ENCODE measurements around the gene SREK1IP1. TPM values are rescaled to one million over a fixed set of nuclear protein-coding genes. Genes with fewer than 3 reads are reported as not detected.

The SREK1IP1 gene
- total RNA-seq, 2 experiments from 2014 or later: 21.8 to 25.8 TPM

GRCh38 chr5:64788156-64788555 lies 19.7 kb upstream of the SREK1IP1 start:
- DNase-seq: no peak

GRCh38 chr5:64786372-64786771 lies 17.9 kb upstream of the SREK1IP1 start:
- no peaks in the 10 kb centered on the region for H3K9me3 Mint-ChIP-seq
- no peaks in the 10 kb centered on the region for H3K27me3 Mint-ChIP-seq
- no peak overlapping the region for H3K27ac Mint-ChIP-seq
- DNase-seq: no peak
- ChIA-PET POLR2A (no interaction called here), CTCF (no interaction called here)
- peaks cover 9% of the 10 kb centered on the region for H3K4me1 Mint-ChIP-seq
- peaks cover 12% of the 10 kb centered on the region for H3K36me3 Mint-ChIP-seq (ENCODE audit: low read depth)
- no peak overlapping the region for H3K4me3 Mint-ChIP-seq

More at GRCh38 chr5:64788156-64788555, 19.7 kb upstream of the SREK1IP1 start:
- POLR2A ChIA-PET: no interaction called here
- no peaks in the 10 kb centered on the region for H3K27me3 Mint-ChIP-seq
- H3K9me3 Mint-ChIP-seq: no peaks in the 10 kb centered on the region
- peaks cover 12% of the 10 kb centered on the region for H3K36me3 Mint-ChIP-seq (ENCODE audit: low read depth)
- H3K27ac Mint-ChIP-seq: no peak overlapping the region
- no peak overlapping the region for H3K4me3 Mint-ChIP-seq
- CTCF ChIA-PET: interaction anchor here (0.7 kb wide), 1 partner anchor 22 kb away, joined by 3 read pairs; no protein-coding TSS in a partner anchor
- H3K4me1 Mint-ChIP-seq: peaks cover 9% of the 10 kb centered on the region

GRCh38 chr5:64784451-64785025 lies 16.0 kb upstream of the SREK1IP1 start:
- Mint-ChIP-seq H3K4me1 (peaks cover 5% of the 10 kb centered on the region), H3K27ac (no peak overlapping the region)

GRCh38 chr5:64775291-64775690 lies 6.8 kb upstream of the SREK1IP1 start:
- no peaks in the 10 kb centered on the region for H3K9me3 Mint-ChIP-seq
- no peak overlapping the region for H3K27ac Mint-ChIP-seq
- POLR2A ChIA-PET: no interaction called here
- no peak for DNase-seq
- no peak overlapping the region for H3K4me3 Mint-ChIP-seq
- CTCF ChIA-PET: no interaction called here
- H3K36me3 Mint-ChIP-seq (ENCODE audit: low read depth): peaks cover 15% of the 10 kb centered on the region
- H3K4me1 Mint-ChIP-seq: peaks cover 23% of the 10 kb centered on the region
- no peaks in the 10 kb centered on the region for H3K27me3 Mint-ChIP-seq

More at GRCh38 chr5:64784451-64785025, 16.0 kb upstream of the SREK1IP1 start:
- POLR2A ChIA-PET: interaction anchor here (0.6 kb wide), 1 partner anchor 706 kb away, joined by 3 read pairs; no protein-coding TSS in a partner anchor
- H3K4me3 Mint-ChIP-seq: no peak overlapping the region
- no peaks in the 10 kb centered on the region for H3K9me3 Mint-ChIP-seq
- CTCF ChIA-PET: interaction anchor here (1.2 to 1.9 kb wide), 4 partner anchors 13 to 135 kb away, joined by 3 to 5 read pairs (median 4); partner anchors contain the start of genes CWC27 and SREK1IP1
- no peaks in the 10 kb centered on the region for H3K27me3 Mint-ChIP-seq
- peaks cover 13% of the 10 kb centered on the region for H3K36me3 Mint-ChIP-seq (ENCODE audit: low read depth)
- peak; percentile 84 for DNase-seq

GRCh38 chr5:64773533-64773932 lies 5.0 kb upstream of the SREK1IP1 start:
- H3K27me3 Mint-ChIP-seq: no peaks in the 10 kb centered on the region
- no peak overlapping the region for H3K4me3 Mint-ChIP-seq
- no peak for DNase-seq
- ChIA-PET POLR2A (no interaction called here), CTCF (no interaction called here)
- H3K27ac Mint-ChIP-seq: no peak overlapping the region
- peaks cover 11% of the 10 kb centered on the region for H3K36me3 Mint-ChIP-seq (ENCODE audit: low read depth)
- H3K4me1 Mint-ChIP-seq: peaks cover 37% of the 10 kb centered on the region
- H3K9me3 Mint-ChIP-seq: no peaks in the 10 kb centered on the region

GRCh38 chr5:64771736-64772135 lies 3.2 kb upstream of the SREK1IP1 start:
- no peak for DNase-seq
- peaks cover 46% of the 10 kb centered on the region for H3K4me1 Mint-ChIP-seq
- no peaks in the 10 kb centered on the region for H3K9me3 Mint-ChIP-seq
- no peak overlapping the region for H3K4me3 Mint-ChIP-seq
- no peak overlapping the region for H3K27ac Mint-ChIP-seq
- CTCF ChIA-PET: interaction anchor here (1.4 kb wide), 1 partner anchor 14 kb away, joined by 4 read pairs; no protein-coding TSS in a partner anchor
- H3K36me3 Mint-ChIP-seq (ENCODE audit: low read depth): peaks cover 13% of the 10 kb centered on the region
- H3K27me3 Mint-ChIP-seq: no peaks in the 10 kb centered on the region
- POLR2A ChIA-PET: no interaction called here

- peak overlapping the region; percentile 99 for H3K27ac Mint-ChIP-seq
- H3K27me3 Mint-ChIP-seq: no peaks in the 10 kb centered on the region
- CTCF ChIA-PET: no interaction called here
- H3K4me3 Mint-ChIP-seq: peak overlapping the region; percentile 99
- peaks cover 59% of the 10 kb centered on the region for H3K4me1 Mint-ChIP-seq
- POLR2A ChIA-PET: no interaction called here
- no peak for DNase-seq
- peaks cover 11% of the 10 kb centered on the region for H3K36me3 Mint-ChIP-seq (ENCODE audit: low read depth)
- no peaks in the 10 kb centered on the region for H3K9me3 Mint-ChIP-seq
Measured at GRCh38 chr5:64769855-64770254, 1.4 kb upstream of the SREK1IP1 start.

- POLR2A ChIA-PET: interaction anchor here (1.6 kb wide), 1 partner anchor 11 kb away, joined by 4 read pairs; no protein-coding TSS in a partner anchor
- peaks cover 55% of the 10 kb centered on the region for H3K4me1 Mint-ChIP-seq
Measured at GRCh38 chr5:64767959-64768357, 533 bp downstream of the SREK1IP1 start.

GRCh38 chr5:64766941-64767340 lies 1.6 kb downstream of the SREK1IP1 start:
- no peaks in the 10 kb centered on the region for H3K9me3 Mint-ChIP-seq
- peak overlapping the region; percentile 99 for H3K4me3 Mint-ChIP-seq
- DNase-seq: no peak
- peaks cover 54% of the 10 kb centered on the region for H3K4me1 Mint-ChIP-seq
- ChIA-PET CTCF (interaction anchor here (2.3 kb wide), 1 partner anchor 14 kb away, joined by 7 read pairs; no protein-coding TSS in a partner anchor), POLR2A (no interaction called here)
- H3K36me3 Mint-ChIP-seq (ENCODE audit: low read depth): peaks cover 15% of the 10 kb centered on the region
- H3K27me3 Mint-ChIP-seq: no peaks in the 10 kb centered on the region
- H3K27ac Mint-ChIP-seq: peak overlapping the region; percentile 59

More at GRCh38 chr5:64767959-64768357, 533 bp downstream of the SREK1IP1 start:
- DNase-seq: peak; percentile 36
- Mint-ChIP-seq H3K9me3 (no peaks in the 10 kb centered on the region), H3K4me3 (peak overlapping the region; percentile 99), H3K36me3 (ENCODE audit: low read depth) (peaks cover 15% of the 10 kb centered on the region), H3K27ac (peak overlapping the region; percentile 99), H3K27me3 (no peaks in the 10 kb centered on the region)
- CTCF ChIA-PET: interaction anchor here (0.8 to 2.3 kb wide), 2 partner anchors 15 to 16 kb away, joined by 4 to 7 read pairs; no protein-coding TSS in a partner anchor

GRCh38 chr5:64765804-64766504 lies 2.5 kb downstream of the SREK1IP1 start:
- Mint-ChIP-seq H3K4me3 (no peak overlapping the region), H3K27me3 (no peaks in the 10 kb centered on the region), H3K36me3 (ENCODE audit: low read depth) (peaks cover 15% of the 10 kb centered on the region), H3K27ac (peak overlapping the region; percentile 73), H3K9me3 (no peaks in the 10 kb centered on the region), H3K4me1 (peaks cover 49% of the 10 kb centered on the region)
- CTCF ChIA-PET: interaction anchor here (1.0 kb wide), 1 partner anchor 23 kb away, joined by 3 read pairs; no protein-coding TSS in a partner anchor
- POLR2A ChIA-PET: interaction anchor here (0.6 kb wide), 1 partner anchor 20 kb away, joined by 4 read pairs; no protein-coding TSS in a partner anchor
- no peak for DNase-seq

GRCh38 chr5:64763948-64764503 lies 4.5 kb downstream of the SREK1IP1 start:
- Mint-ChIP-seq H3K36me3 (ENCODE audit: low read depth) (peaks cover 15% of the 10 kb centered on the region), H3K27ac (no peak overlapping the region), H3K4me1 (peaks cover 37% of the 10 kb centered on the region), H3K9me3 (no peaks in the 10 kb centered on the region), H3K27me3 (no peaks in the 10 kb centered on the region), H3K4me3 (no peak overlapping the region)
- POLR2A ChIA-PET: no interaction called here
- CTCF ChIA-PET: interaction anchor here (1.0 to 1.6 kb wide), 2 partner anchors 19 to 89 kb away, joined by 3 to 4 read pairs; no protein-coding TSS in a partner anchor
- DNase-seq: no peak

- Mint-ChIP-seq H3K4me3 (no peak overlapping the region), H3K4me1 (peaks cover 9% of the 10 kb centered on the region), H3K9me3 (no peaks in the 10 kb centered on the region), H3K27ac (no peak overlapping the region), H3K36me3 (ENCODE audit: low read depth) (peaks cover 7% of the 10 kb centered on the region), H3K27me3 (no peaks in the 10 kb centered on the region)
- CTCF ChIA-PET: no interaction called here
- DNase-seq: no peak
- POLR2A ChIA-PET: no interaction called here
Measured at GRCh38 chr5:64759960-64760660, 8.4 kb downstream of the SREK1IP1 start.

Data from activated CD4-positive, alpha-beta T cell treated with anti-CD3 and anti-CD28 coated beads, Interleukin-2, amount 10 ng/mL, durations not matched to agents 7 days and 5 days (primary cell).